GM21381 (cell line): ENCODE results near the gene RNF169.

ENCODE experiments used
- ATAC-seq: cut with Tn5 transposase; IDR thresholded peaks from one replicate; pipeline ENCODE4 v1.9.1; 2021; ENCODE audit warnings: mild to moderate bottlenecking, moderate library complexity; ENCODE audit not compliant: unreplicated experiment

RNF169 gene

DNA sequence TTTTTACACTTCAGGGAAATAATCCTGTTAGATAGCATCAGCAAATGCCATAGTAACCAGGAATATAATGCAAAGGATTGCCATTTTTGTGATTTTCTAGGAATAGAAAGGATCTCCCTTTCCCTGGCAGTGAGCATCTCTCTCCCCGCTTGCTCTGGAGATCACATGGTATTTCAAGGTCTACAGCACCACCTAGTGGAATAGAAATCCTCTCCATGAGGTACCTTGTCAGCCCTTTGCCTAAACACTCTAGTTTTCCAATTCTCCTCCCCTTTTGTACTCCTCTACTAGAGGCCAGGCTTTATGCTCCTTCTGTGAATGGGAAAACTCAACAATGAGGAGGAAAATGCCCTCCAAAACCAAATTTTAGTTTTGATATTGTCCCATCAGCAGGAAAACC is 121.8 kb downstream of the RNF169 start:
- no peak for ATAC-seq

DNA sequence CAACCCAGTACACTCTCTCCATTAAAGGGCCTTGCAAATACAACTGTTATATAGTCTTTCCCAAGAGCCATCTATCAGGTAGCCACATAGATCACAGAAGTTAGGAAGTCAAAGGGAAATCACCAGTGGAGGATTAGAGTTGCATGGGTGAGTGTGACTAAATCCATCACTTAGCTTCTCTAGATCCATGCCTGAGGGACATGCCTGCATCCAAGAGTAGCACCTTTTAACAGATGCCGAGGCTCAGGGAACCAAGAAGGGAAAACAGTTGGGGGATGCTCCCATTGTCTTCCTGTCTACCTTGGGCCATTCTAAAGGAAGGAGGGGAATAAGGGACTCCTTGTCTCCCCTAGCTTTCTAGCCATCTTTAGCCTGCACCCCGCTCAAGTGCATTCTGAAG is 122.4 kb downstream of the RNF169 start:
- no peak for ATAC-seq

GRCh38 chr11:74877132-74877531 is 128.5 kb downstream of the RNF169 start:
- ATAC-seq = no peak
